ENCODE measurements around the gene CFD.

Gene CFD

GRCh38 chr19:861756-862580 is 2.5 kb downstream of the CFD start:
- no peak overlapping the region for H3K4me2 ChIP-seq (ENCODE audit: low read length)
- H3K27ac ChIP-seq: no peak overlapping the region
- no peaks in the 10 kb centered on the region for H3K36me3 ChIP-seq (ENCODE audit: control insufficient read depth, insufficient read depth, low read length)
- H3K27me3 ChIP-seq (ENCODE audit: control insufficient read depth, insufficient read depth, low read length): no peaks in the 10 kb centered on the region
- H3K4me3 ChIP-seq (ENCODE audit: low read depth, low read length): no peak overlapping the region
- no peaks in the 10 kb centered on the region for H3K79me2 ChIP-seq
- TF ChIP-seq CTCF (IDR thresholded peaks at IDR 0.05): no peak
- no peak overlapping the region for H3K9ac ChIP-seq
- H2AFZ ChIP-seq: no peak overlapping the region
- no peaks in the 10 kb centered on the region for H3K4me1 ChIP-seq
- H3K9me3 ChIP-seq (ENCODE audit: control insufficient read depth, low read length): no peaks in the 10 kb centered on the region

GRCh38 chr19:862581-863314 is 3.3 kb downstream of the CFD start:
- Histone ChIP-seq H3K36me3 (ENCODE audit: control insufficient read depth, insufficient read depth, low read length) (no peaks in the 10 kb centered on the region), H3K4me3 (ENCODE audit: low read depth, low read length) (no peak overlapping the region), H3K27me3 (ENCODE audit: control insufficient read depth, insufficient read depth, low read length) (no peaks in the 10 kb centered on the region), H3K4me1 (no peaks in the 10 kb centered on the region), H3K79me2 (no peaks in the 10 kb centered on the region), H3K9me3 (ENCODE audit: control insufficient read depth, low read length) (no peaks in the 10 kb centered on the region), H3K27ac (no peak overlapping the region), H3K4me2 (ENCODE audit: low read length) (no peak overlapping the region), H2AFZ (no peak overlapping the region), H3K9ac (no peak overlapping the region)
- no peak for TF ChIP-seq CTCF (IDR thresholded peaks at IDR 0.05)

GRCh38 chr19:863315-863620 is 3.8 kb downstream of the CFD start:
- Histone ChIP-seq H3K4me3 (ENCODE audit: low read depth, low read length) (no peak overlapping the region), H3K27ac (no peak overlapping the region), H3K9ac (no peak overlapping the region), H3K9me3 (ENCODE audit: control insufficient read depth, low read length) (no peaks in the 10 kb centered on the region), H3K4me1 (no peaks in the 10 kb centered on the region), H2AFZ (no peak overlapping the region), H3K27me3 (ENCODE audit: control insufficient read depth, insufficient read depth, low read length) (no peaks in the 10 kb centered on the region), H3K36me3 (ENCODE audit: control insufficient read depth, insufficient read depth, low read length) (no peaks in the 10 kb centered on the region), H3K4me2 (ENCODE audit: low read length) (no peak overlapping the region), H3K79me2 (no peaks in the 10 kb centered on the region)
- TF ChIP-seq CTCF (IDR thresholded peaks at IDR 0.05): no peak

GRCh38 chr19:866769-867300 is 7.4 kb downstream of the CFD start:
- Histone ChIP-seq H2AFZ (no peak overlapping the region), H3K9ac (no peak overlapping the region), H3K4me2 (ENCODE audit: low read length) (no peak overlapping the region), H3K27ac (no peak overlapping the region), H3K79me2 (no peaks in the 10 kb centered on the region), H3K36me3 (ENCODE audit: control insufficient read depth, insufficient read depth, low read length) (no peaks in the 10 kb centered on the region), H3K27me3 (ENCODE audit: control insufficient read depth, insufficient read depth, low read length) (no peaks in the 10 kb centered on the region), H3K9me3 (ENCODE audit: control insufficient read depth, low read length) (no peaks in the 10 kb centered on the region), H3K4me1 (no peaks in the 10 kb centered on the region), H3K4me3 (ENCODE audit: low read depth, low read length) (no peak overlapping the region)
- no peak for TF ChIP-seq CTCF (IDR thresholded peaks at IDR 0.05)

All from parathyroid adenoma (tissue), 2 donors.